NCI-H774 (cell line): ENCODE results near the gene C19orf81.

Experiments
- DNase-seq: peaks from one replicate; lab custom pipeline; 2025; lab: John Stamatoyannopoulos, UW

Gene C19orf81

GRCh38 chr19:50659318-50660087 lies 10.3 kb downstream of the C19orf81 start:
- no peak for DNase-seq

DNA sequence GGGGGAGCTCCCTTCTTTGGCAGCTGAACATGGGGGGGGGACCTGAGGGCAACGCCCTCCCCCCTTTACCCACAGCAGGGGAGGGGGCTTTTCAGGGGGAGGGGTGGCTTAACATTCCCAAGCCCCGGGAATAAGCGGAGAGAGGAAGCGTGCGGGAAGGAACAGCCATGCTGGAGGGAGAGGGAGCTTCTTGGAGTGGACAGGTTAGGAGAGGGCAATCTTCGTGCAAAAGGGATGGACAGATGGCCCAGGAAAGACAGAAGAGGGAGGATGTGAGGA lies 10.8 kb downstream of the C19orf81 start:
- no peak for DNase-seq

- DNase-seq: no peak
Measured at GRCh38 chr19:50661023-50661422, 11.8 kb downstream of the C19orf81 start.

DNA sequence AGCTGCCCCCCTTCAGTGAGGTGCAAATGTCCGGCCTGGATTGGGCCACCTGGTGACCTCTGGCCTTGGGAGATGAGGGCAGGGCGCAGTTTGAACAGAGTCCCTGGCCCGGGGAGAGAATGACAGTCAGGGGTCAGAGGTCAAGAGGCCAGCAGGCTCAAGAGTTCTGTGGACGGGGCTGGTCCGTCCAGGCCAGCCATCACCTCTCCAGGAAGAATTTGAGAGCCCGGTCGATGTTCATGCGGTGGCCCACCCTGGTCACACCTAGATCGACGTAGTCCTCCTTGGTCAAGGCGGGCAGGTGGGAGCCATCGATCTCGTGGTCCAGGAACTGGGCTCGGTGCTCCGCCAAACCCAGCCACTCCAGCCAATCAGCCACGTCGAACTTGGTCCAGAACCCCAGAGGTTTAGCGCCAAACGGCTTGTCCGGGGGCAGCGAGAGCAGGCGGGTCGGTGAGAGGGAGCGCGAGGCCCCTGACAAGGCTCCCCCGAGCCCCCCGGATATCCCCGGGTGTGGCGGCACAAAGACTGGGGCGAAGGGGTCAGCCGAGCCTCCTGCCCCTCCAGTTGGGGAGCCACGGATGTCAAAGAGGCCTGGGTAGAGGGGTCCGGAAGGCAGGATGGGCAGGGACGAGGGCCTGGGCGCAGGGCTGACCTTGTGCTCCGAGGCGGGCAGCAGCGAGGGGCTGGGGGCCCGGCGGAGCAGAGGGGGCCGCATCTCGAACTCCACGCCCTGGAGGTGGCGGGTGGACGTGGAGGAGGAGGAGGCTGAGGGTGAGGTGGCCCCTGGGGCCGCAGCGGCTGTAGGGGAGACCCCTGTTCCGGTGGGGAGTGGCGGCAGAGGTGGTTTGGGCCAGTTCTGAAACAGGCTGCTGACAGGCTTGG lies 12.8 kb downstream of the C19orf81 start:
- DNase-seq: no peak

- DNase-seq: no peak
Measured at GRCh38 chr19:50662651-50663481, 13.6 kb downstream of the C19orf81 start.

GRCh38 chr19:50663482-50663790 lies 14.2 kb downstream of the C19orf81 start:
- no peak for DNase-seq

DNA sequence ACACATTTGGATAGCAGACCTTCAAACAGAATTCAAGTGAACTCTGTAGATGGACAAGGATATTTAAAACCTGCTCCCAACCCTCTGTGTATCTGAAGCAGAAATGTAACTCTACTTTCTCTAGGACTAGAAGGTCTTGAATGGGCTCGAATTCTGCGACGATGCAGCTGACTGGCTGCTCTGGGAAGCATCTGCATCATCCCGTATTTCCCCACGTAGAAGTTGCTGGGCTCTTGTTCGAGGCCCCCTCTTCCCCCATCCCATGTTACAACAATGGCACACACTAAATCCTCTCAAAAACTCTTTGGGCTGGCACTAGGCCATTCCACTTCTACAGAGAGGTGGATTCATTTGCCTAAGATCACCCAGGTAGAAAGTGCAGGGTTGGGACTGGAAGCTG lies 15.0 kb downstream of the C19orf81 start:
- no peak for DNase-seq

DNA sequence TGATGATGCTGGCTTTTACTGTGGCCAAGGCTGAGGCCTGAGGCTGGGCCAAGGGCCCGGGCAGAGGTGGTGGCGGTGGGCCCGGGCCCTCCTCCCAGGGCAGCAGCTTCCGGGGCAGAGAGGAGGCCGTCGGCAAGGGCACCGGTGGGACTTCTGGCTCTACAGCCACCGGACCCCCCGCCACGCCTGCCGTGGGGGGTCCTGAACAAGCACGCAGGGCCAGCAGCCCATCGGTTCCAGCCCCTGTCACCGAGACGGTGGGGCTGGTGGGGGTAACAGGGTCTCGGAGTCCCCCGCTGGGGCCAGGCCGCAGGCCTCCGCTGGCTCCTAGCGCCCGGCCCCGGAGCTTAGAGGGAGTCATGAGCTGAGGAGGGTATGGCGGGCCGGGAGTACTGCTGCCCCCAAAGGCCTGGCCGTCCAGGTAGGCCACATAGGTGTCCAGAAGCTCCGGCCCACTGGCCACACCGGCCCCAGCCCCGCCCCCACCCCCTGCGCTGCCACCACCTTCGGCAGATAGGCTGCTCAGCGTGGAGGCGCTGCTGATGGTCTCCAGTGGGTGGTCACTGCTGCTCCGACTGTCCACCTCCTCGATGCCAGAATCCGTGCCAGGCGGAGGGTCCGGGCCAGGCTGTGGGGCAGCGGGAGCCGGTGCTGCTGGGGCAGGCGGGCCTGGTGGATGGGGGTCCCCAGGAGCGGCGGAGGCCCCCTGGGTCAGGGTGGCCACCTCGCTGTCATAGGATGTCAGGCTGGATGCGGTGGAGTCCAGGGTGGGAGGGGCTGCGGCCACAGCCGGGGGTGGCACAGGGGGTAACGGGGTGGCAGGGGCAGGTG lies 17.3 kb downstream of the C19orf81 start:
- DNase-seq: no peak

GRCh38 chr19:50667177-50667758 lies 18.0 kb downstream of the C19orf81 start:
- DNase-seq: no peak

DNA sequence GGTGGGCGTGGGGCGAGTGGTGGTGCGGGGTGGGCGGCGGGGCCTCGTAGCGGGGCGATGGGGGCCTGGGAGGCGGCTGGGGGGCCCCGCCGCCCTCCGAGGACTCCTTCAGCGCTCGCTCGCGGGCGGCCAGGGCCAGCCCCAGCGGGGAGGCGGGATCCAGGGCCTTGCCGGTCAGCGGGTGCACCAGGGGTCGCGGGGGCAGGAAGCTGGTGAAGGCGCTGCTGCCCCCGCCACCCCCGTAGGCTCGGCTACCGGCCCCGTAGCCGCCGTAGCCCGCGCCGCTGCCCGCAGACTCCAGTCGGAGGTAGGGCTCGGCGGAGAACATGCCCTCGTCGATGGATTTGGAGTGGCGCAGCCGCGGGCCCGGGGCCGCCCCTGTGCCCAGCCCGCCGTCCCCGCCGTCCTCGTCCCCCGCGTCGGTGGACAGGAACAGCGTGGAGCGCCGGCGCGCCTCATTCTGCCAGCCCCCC lies 18.6 kb downstream of the C19orf81 start:
- no peak for DNase-seq

GRCh38 chr19:50668416-50668815 lies 19.2 kb downstream of the C19orf81 start:
- no peak for DNase-seq

DNA sequence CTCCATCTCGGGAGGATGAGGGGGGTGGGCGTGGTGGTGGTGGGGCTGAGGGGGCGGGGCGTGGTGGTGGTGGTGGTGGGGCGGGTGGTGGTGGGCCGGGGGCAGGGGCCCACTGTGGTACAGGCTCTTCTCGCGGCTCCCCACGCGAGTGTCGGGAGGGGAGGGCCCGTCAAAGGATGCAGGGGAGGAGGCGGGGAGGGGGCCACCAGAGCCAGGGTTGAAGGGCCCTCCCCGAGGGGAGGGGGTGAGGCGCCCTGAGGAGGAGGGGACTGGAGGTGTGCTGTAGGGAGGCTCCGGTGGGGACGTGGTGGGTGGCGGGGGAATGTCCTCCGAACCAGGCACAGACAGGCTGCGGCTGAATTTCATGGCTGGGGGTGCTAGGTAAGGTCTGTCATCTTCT lies 19.6 kb downstream of the C19orf81 start:
- DNase-seq: no peak

DNA sequence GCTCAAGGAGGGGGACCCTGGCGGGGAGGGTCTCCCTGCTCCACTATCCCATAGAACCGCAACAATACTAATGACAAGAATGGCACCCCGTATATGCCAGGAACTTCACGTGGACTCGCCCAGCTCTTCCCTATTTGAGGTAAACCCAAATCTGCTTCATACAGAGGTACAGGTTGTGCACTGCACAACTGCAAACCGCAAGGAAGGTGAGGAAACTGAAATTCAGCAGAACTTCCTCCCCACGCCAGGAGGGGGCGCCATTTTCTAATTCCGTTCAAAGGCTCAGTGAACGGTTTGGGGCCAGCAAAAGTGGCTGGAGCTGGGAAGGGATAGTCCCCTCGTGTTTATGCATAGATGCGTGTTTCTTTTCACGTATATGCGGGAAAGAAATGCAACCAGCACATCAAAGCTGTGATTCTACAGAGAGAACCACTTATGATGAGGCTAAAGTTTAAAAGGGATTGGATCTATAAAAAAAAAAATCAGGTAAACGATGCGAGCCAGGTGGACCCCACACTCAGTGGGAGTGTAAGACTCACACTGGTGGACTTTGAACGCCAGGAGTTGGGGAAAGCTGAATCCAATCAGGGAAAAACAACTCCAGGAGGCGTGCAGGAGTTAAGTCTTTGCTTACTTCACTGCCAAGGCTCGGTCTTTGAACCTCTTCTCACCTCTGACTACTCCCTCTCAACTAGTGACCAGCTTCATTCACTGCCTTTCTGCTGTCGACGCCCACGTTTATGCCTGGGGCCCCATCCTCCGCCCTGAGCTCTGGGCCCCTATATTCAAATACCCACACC lies 20.3 kb downstream of the C19orf81 start:
- DNase-seq: no peak

DNA sequence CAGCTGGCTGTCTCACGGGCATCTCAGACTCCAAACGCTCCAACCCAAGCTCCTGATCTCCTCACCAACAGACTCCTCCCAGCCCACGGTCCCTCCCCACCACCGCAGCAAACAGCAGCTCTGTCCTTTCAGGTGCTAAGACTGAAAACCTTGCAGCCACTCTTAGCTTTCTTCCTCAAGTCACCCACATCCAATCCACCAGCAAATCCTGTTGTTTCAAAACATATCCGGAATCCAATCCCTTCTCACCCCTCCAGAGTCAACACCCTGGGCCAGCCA lies 20.8 kb downstream of the C19orf81 start:
- no peak for DNase-seq

- DNase-seq: no peak
Measured at GRCh38 chr19:50673118-50673517, 23.9 kb downstream of the C19orf81 start.

- no peak for DNase-seq
Measured at GRCh38 chr19:50676625-50677197, 27.5 kb downstream of the C19orf81 start.

GRCh38 chr19:50677636-50678035 lies 28.4 kb downstream of the C19orf81 start:
- DNase-seq: no peak

- no peak for DNase-seq
Measured at GRCh38 chr19:50678323-50678722, 29.1 kb downstream of the C19orf81 start.

- peak; percentile 33 for DNase-seq
Measured at GRCh38 chr19:50679177-50680125, 30.2 kb downstream of the C19orf81 start.
